Heart right ventricle (tissue), 16 donors: ENCODE measurements around the gene CFAP299. TPM values are rescaled to one million over a fixed set of nuclear protein-coding genes. Genes with fewer than 3 reads are reported as not detected.
"Not testable (repeated sequence)": the region's sequence is repeated elsewhere in the genome, so short reads cannot be mapped to it uniquely, and the experiment has no call there.

Experiments used
- ATAC-seq, 8 donors: fragments of 200-7000 bp; cut with Tn5 transposase; one replicate each; pipeline ENCODE4 v1.9.1; 2020; ENCODE audit warnings: mild to moderate bottlenecking in 8 of 8, moderate library complexity in 8 of 8, moderate number of reproducible peaks in 1 of 8
- DNase-seq, 2 donors: peaks; one replicate each; pipeline ENCODE4 v3.0.0-alpha.2; 2020
- H3K27ac ChIP-seq, 10 donors: fragments of 200-600 bp; sonication (generic) in 2 of 10; one replicate each; pipeline versions ENCODE4 v1.5.0 to v1.8.0; 2020 to 2022; ENCODE audit warnings: mild to moderate bottlenecking in 3 of 10
- H3K27me3 ChIP-seq, 7 donors: fragments of 200-600 bp; one replicate each; pipeline ENCODE4 v1.8.0; 2021 to 2022; ENCODE audit warnings: mild to moderate bottlenecking in 2 of 7
- H3K36me3 ChIP-seq, 9 donors: fragments of 200-600 bp; sonication (generic) in 1 of 9; one replicate each; pipeline versions ENCODE4 v1.5.0 to v1.8.0; 2020 to 2022; ENCODE audit warnings: mild to moderate bottlenecking in 2 of 9
- H3K4me1 ChIP-seq, 9 donors: fragments of 200-600 bp; sonication (generic) in 1 of 9; one replicate each; pipeline versions ENCODE4 v1.5.0 to v1.8.0; 2020 to 2022; ENCODE audit warnings: mild to moderate bottlenecking in 4 of 9
- H3K4me3 ChIP-seq, 10 donors: fragments of 200-600 bp; sonication (generic) in 2 of 10; one replicate each; pipeline versions ENCODE4 v1.5.0 to v1.8.0; 2020 to 2022; ENCODE audit warnings: mild to moderate bottlenecking in 7 of 10, moderate library complexity in 2 of 10
- H3K9me3 ChIP-seq, 11 donors: fragments of 200-600 bp in 10 of 11; sonication (generic) in 2 of 11; one replicate each; pipeline versions ENCODE4 v1.5.0 to v1.8.0; 2013 to 2022; ENCODE audit warnings: mild to moderate bottlenecking in 2 of 11, control low read depth in 1 of 11, moderate library complexity in 1 of 11
- WGBS, 2 donors: extraction: QIAGEN DNeasy Blood & Tissue Kit; methylation state at CpG; one replicate each; pipeline ENCODE4 v1.1.7; 2013; ENCODE audit warnings: inconsistent platforms in 1 of 2; 5-methylcytosine and 5-hydroxymethylcytosine counted together
- intact Hi-C, 10 donors: fragments of 100-400 bp; cut with DNase I; formaldehyde crosslinking; loops; one replicate each; pipeline versions ENCODE4 v1.11.1 to v1.14.2; 2022
- polyA plus RNA-seq, 2 donors: library from polyadenylated mRNA; stranded (reverse); fragments of 200-250 nt; gene quantifications; one replicate each; pipeline ENCODE4 v1.2.3, GENCODE V29; 2013
- total RNA-seq, 10 donors: library from RNA; stranded (reverse); fragmentation: NEBNext Ultra II Directional in 3 of 10; extraction: Animal tissue kit (Norgen Biotek cat#: 25700) in 3 of 10; gene quantifications; one replicate each; pipeline versions ENCODE4 v1.2.1 to v1.2.4, GENCODE V29; 2021 to 2023
- TF ChIP-seq, protein P1 (sequence below), 9 donors: fragments of 200-600 bp; sonication (generic) in 2 of 9; IDR thresholded peaks; one replicate each; pipeline versions ENCODE4 v1.5.0 to v1.8.0; 2021 to 2022; ENCODE audit warnings: antibody characterized with exemption in 9 of 9, mild to moderate bottlenecking in 5 of 9, moderate library complexity in 1 of 9
- donor health status: Arrhythmogenic right ventricular cardiomyopathy.
- donor health status: ischemic (EF 13 %, LVEDD 7.1; RV severe dilation, severe dysfunction).
- donor health status: healthy with polysubstance abuse.
- donor health status: DM: no; HTN: yes; CAD: no.
- donor health status: DM: no; HTN: no; CAD: no.
- donor health status: ischemic (EF 25% LVEDD 6.9; RV normal size, moderate dysfunction).
- donor health status: ischemic (EF 25% LVEDD 5.7; RV mildly dilated, moderate dysfunction).
- donor health status: healthy.
- donor health status: DM: yes; HTN: yes; CAD: no.
- donor health status: Ischemic cardiomyopathy.
- donor health status: ischemic (EF 35%, LVEDD 5.7; RV mildly dilated, moderate dysfunction).
- donor health status: nonischemic (EF 11% LVEDD 7.7; RV severe dilation, severe dysfunction).
- donor health status: DM: yes; HTN: yes; CAD: no.
- donor health status: PGD.
- donor health status: ischemic (EF 29% LVEDD 5.4; RV normal size, mild dysfunction).
- donor health status: nonischemic (EF 23%, LVEDD 6.1; RV moderate dilation, normal function).

Gene CFAP299
- total and polyA plus RNA-seq, 12 donors, result 0.93 TPM; not detected in 11

DNA sequence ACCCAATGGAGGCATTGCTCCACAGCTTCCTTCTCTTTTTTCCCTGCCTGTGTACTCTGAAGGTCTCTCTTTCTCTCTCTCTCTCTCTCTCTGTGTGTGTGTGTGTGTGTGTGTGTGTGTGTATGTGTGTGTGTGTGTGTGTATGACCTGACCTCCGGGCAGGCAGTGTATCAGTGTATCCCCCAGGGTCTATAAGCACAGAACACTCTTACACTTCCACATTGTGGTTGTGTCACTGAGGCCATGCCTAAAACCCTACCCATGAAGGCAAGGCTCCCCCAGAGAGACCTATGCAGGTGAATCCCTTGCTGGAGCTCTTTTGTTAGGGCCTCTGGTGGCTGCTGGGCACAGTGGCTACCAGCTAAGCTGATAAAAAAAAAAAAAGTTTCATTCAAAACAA lies 394.6 kb downstream of the CFAP299 start:
- Histone ChIP-seq H3K4me1 (no peaks in the 10 kb centered on the region), H3K36me3 (no peaks in the 10 kb centered on the region), H3K9me3 (peaks cover 0 to 18% (median 0%) of the 10 kb centered on the region in 11 donors), H3K4me3 (no peak overlapping the region), H3K27me3 (no peaks in the 10 kb centered on the region), H3K27ac (no peak overlapping the region)
- intact Hi-C loops, result no loop called here
- 70 to 85% methylated on average over 1 of the region's 1 CpG for WGBS, 2 donors
- TF ChIP-seq, protein P1, sequence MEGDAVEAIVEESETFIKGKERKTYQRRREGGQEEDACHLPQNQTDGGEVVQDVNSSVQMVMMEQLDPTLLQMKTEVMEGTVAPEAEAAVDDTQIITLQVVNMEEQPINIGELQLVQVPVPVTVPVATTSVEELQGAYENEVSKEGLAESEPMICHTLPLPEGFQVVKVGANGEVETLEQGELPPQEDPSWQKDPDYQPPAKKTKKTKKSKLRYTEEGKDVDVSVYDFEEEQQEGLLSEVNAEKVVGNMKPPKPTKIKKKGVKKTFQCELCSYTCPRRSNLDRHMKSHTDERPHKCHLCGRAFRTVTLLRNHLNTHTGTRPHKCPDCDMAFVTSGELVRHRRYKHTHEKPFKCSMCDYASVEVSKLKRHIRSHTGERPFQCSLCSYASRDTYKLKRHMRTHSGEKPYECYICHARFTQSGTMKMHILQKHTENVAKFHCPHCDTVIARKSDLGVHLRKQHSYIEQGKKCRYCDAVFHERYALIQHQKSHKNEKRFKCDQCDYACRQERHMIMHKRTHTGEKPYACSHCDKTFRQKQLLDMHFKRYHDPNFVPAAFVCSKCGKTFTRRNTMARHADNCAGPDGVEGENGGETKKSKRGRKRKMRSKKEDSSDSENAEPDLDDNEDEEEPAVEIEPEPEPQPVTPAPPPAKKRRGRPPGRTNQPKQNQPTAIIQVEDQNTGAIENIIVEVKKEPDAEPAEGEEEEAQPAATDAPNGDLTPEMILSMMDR (IDR thresholded peaks at IDR 0.05), result no peak
- no peak for DNase-seq
- no peak for ATAC-seq

DNA sequence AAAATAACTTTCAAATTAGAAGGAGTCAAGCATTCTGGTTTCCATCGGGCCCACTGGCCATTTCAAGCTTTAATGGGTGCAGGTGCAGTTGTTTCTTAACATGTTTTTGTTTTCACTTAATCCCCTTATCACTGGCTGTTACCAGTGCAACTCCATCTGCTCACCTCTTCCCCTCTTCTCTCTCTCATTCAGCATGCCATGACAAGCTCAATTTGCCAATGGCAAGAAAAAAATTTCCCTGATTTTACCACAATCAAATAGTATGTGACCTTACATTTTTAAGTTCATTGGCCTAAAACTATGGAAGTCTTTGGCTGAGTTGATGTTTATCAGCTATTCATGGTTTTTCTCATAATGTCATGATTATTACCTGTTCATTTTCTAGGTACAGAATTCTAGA lies 395.9 kb downstream of the CFAP299 start:
- Histone ChIP-seq H3K27ac (no peak overlapping the region), H3K4me1 (no peaks in the 10 kb centered on the region), H3K4me3 (no peak overlapping the region), H3K27me3 (no peaks in the 10 kb centered on the region), H3K36me3 (no peaks in the 10 kb centered on the region), H3K9me3 (peaks cover 0 to 18% (median 0%) of the 10 kb centered on the region in 11 donors)
- ATAC-seq (no peak), DNase-seq (no peak)
- TF ChIP-seq, protein P1 (IDR thresholded peaks at IDR 0.05), result no peak
- intact Hi-C loops, result no loop called here
- 58 to 63% methylated on average over 1 of the region's 1 CpG for WGBS, 2 donors

DNA sequence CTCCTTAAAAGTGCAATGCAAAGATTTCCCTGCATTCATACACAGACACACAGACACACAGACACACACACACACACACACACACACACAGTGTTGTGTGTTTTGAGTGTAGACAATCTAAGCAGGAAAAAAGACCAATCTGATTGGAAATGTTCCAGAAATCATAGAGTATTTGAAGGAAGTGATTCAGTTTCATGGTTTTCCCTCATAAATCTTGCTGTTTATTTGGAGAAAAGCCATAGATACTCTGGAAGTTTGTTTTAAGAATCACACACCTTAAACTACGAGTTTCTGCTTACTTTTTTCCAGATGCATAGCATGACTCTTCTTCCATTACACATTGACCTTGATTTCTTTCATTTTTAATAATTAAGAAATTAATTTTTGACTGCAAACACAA lies 396.5 kb downstream of the CFAP299 start:
- Histone ChIP-seq H3K4me1 (no peaks in the 10 kb centered on the region), H3K27me3 (no peaks in the 10 kb centered on the region), H3K9me3 (peaks cover 0 to 19% (median 0%) of the 10 kb centered on the region in 11 donors), H3K27ac (no peak overlapping the region), H3K36me3 (no peaks in the 10 kb centered on the region), H3K4me3 (no peak overlapping the region)
- ATAC-seq (no peak), DNase-seq (no peak)
- TF ChIP-seq, protein P1 (IDR thresholded peaks at IDR 0.05), result no peak
- intact Hi-C loops, result no loop called here
- 34 to 52% methylated on average over 1 of the region's 1 CpG for WGBS, 2 donors

DNA sequence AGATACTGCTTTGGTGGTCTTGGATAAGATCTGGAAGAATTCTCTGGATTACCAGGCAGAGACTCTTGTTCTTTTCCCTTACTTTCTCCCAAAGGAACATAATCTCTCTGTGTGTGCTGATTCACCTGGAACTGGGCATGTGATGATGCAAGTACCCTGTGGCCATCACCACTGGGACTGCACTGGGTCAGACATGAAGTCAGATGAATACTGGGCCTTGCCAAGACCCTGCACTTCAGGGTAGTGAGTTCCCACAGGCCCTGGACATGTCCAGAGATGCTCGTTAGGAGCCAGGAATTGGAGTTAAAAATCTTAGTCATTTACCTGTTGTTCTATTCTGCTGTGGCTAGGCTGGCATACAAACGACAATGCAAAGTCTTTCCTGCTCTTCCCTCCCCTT lies 404.8 kb downstream of the CFAP299 start:
- Histone ChIP-seq H3K9me3 (peaks cover 0 to 37% (median 11%) of the 10 kb centered on the region in 11 donors), H3K27ac (no peak overlapping the region), H3K36me3 (no peaks in the 10 kb centered on the region), H3K27me3 (no peaks in the 10 kb centered on the region), H3K4me3 (no peak overlapping the region), H3K4me1 (no peaks in the 10 kb centered on the region)
- ATAC-seq (no peak), DNase-seq (no peak)
- TF ChIP-seq, protein P1 (IDR thresholded peaks at IDR 0.05), result no peak
- 54 to 55% methylated on average over 2 of the region's 2 CpGs for WGBS, 2 donors
- intact Hi-C loops, result no loop called here

DNA sequence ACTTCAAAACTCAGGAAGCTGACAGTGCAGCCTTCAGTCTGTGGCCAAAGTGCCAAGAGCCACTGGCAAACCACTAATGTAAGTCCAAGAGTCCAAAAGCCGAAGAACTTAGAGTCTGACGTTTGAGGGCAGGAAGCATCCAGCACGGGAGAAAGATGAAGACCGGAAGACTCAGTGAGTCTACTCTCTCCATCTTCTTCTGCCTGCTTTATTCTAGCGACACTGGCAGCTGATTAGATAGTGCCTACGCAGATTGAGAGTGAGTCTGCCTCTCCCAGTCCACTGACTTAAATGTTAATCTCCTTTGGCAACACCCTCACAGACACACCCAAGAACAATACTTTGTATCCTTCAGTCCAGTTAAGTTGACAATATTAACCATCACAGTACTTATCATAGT lies 414.0 kb downstream of the CFAP299 start:
- H3K9me3 ChIP-seq, intact Hi-C loops, H3K4me3 ChIP-seq, H3K27me3 ChIP-seq, H3K36me3 ChIP-seq, DNase-seq, H3K4me1 ChIP-seq, ATAC-seq, H3K27ac ChIP-seq: not testable (repeated sequence)
- WGBS, 2 donors, result 53 to 54% methylated on average over 6 of the region's 6 CpGs
